Lung (tissue), 12 donors: ENCODE results near the gene TLE6. TPM values are rescaled to one million over a fixed set of nuclear protein-coding genes. Genes with fewer than 3 reads are reported as not detected.
"Not testable (repeated sequence)": the region's sequence is repeated elsewhere in the genome, so short reads cannot be mapped to it uniquely, and the experiment has no call there.

Experiments
- ATAC-seq: fragments of 200-7000 bp; cut with Tn5 transposase; one replicate; pipeline ENCODE4 v1.9.1; 2020; ENCODE audit warnings: moderate number of reproducible peaks; ENCODE audit not compliant: insufficient read depth, low FRiP score
- DNase-seq, 3 donors: peaks; one replicate each; pipeline ENCODE4 v3.0.0-alpha.2; 2013 to 2017
- H3K27ac ChIP-seq, 2 donors: one replicate each; pipeline ENCODE4 v1.5.1; 2013; ENCODE audit warnings: mild to moderate bottlenecking in 2 of 2, moderate library complexity in 2 of 2, control low read depth in 1 of 2, inconsistent platforms in 1 of 2, low read depth in 1 of 2, low read length in 1 of 2
- H3K27me3 ChIP-seq, 3 donors: one replicate each; pipeline ENCODE4 v1.5.1; 2013; ENCODE audit warnings: low read length in 2 of 3; ENCODE audit not compliant: control insufficient read depth in 3 of 3, insufficient read depth in 3 of 3
- H3K36me3 ChIP-seq, 4 donors: one replicate each; pipeline ENCODE4 v1.5.1; 2013; ENCODE audit warnings: low read length in 4 of 4, mild to moderate bottlenecking in 1 of 4, moderate library complexity in 1 of 4; ENCODE audit not compliant: control insufficient read depth in 4 of 4, insufficient read depth in 4 of 4
- H3K4me1 ChIP-seq, 5 donors: one replicate each; pipeline ENCODE4 v1.5.1; 2013; ENCODE audit warnings: low read length in 5 of 5, mild to moderate bottlenecking in 2 of 5, moderate library complexity in 1 of 5; ENCODE audit not compliant: control insufficient read depth in 5 of 5, insufficient read depth in 5 of 5
- H3K4me3 ChIP-seq: one replicate; pipeline ENCODE4 v1.5.1; 2013; ENCODE audit warnings: mild to moderate bottlenecking, control low read depth, moderate library complexity
- H3K9ac ChIP-seq, 2 donors: one replicate each; pipeline ENCODE4 v1.5.1; 2013; ENCODE audit warnings: low read length in 2 of 2, control low read depth in 1 of 2; ENCODE audit not compliant: insufficient read depth in 1 of 2
- H3K9me3 ChIP-seq, 4 donors: one replicate each; pipeline ENCODE4 v1.5.1; 2013; ENCODE audit warnings: low read length in 3 of 4, mild to moderate bottlenecking in 1 of 4, moderate library complexity in 1 of 4; ENCODE audit not compliant: control insufficient read depth in 4 of 4, insufficient read depth in 3 of 4
- whole genome bisulfite sequencing, 2 donors: extraction: QIAGEN DNeasy Blood & Tissue Kit; methylation state at CpG; one replicate each; pipeline ENCODE4 v1.1.7; 2013; 5-methylcytosine and 5-hydroxymethylcytosine counted together
- polyA plus RNA-seq, 2 donors: library from polyadenylated mRNA; stranded (reverse); fragments of 200-250 nt; gene quantifications; one replicate each; pipeline ENCODE4 v1.2.1, GENCODE V29; 2013
- total RNA-seq, 2 donors: library from RNA; depleted of rRNA in 1 of 2; stranded (reverse); fragments of >200 nt in 1 of 2; gene quantifications; one replicate each; pipeline ENCODE4 v1.2.1, GENCODE V29; 2014 to 2021
- TF ChIP-seq, protein P1 (sequence below): IDR thresholded peaks from 2 replicates; pipeline ENCODE4 v1.5.1; 2012; ENCODE audit warnings: mild to moderate bottlenecking; ENCODE audit errors: control extremely low read depth, extremely low read depth
- donor health status: control.
- donor health status: control.
- donor health status: Bipolar disorder and iron deficiency.
- donor health status: healthy.
- donor health status: DM: yes; HTN: yes; CAD: no.

TLE6 gene
- total and polyA plus RNA-seq, 4 donors = 6.1 to 8.8 (median 7.2) TPM

DNA sequence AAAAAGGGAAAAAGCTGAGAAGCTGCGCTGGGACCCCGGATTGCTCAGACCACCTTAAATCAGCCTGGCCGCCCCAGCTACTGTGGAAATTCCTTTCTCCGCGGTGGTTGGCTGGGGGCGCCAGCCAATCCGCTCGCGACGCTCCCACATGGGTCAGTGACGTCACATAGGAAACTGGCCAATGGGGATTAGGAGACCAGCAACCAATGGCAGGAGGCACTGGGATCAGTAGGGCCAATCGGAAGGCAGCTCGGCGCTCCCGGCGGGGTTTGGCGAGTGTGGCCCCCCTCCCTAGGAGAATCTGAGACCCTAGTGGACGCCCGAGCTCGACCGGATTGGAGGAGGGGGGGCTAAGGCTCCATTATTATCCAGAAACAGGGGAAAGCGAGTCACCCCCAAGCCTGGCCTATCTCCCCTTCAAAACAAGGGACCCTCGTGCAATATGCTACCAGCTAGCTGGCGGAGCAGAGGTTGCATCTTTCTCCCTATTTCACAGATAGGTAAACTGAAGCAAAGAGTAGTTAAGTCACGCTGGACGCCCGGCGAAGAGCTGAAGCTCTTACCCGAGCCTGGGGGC lies 58.3 kb downstream of the TLE6 start:
- H3K27ac ChIP-seq = peak overlapping the region; percentile 85 to 95
- H3K4me1 ChIP-seq = peaks cover 0 to 26% (median 11%) of the 10 kb centered on the region in 5 donors
- WGBS, 2 donors = 0 to 1% methylated on average over 29 of the region's 29 CpGs
- H3K27me3 ChIP-seq = no peaks in the 10 kb centered on the region
- peak overlapping the region in 1 of 2 donors; percentile 64 for H3K9ac ChIP-seq
- no peaks in the 10 kb centered on the region for H3K36me3 ChIP-seq
- DNase-seq (peak; percentile 100), ATAC-seq (peak; percentile 92)
- H3K9me3 ChIP-seq = no peaks in the 10 kb centered on the region
- H3K4me3 ChIP-seq = peak overlapping the region; percentile 32
- TF ChIP-seq, protein P1, sequence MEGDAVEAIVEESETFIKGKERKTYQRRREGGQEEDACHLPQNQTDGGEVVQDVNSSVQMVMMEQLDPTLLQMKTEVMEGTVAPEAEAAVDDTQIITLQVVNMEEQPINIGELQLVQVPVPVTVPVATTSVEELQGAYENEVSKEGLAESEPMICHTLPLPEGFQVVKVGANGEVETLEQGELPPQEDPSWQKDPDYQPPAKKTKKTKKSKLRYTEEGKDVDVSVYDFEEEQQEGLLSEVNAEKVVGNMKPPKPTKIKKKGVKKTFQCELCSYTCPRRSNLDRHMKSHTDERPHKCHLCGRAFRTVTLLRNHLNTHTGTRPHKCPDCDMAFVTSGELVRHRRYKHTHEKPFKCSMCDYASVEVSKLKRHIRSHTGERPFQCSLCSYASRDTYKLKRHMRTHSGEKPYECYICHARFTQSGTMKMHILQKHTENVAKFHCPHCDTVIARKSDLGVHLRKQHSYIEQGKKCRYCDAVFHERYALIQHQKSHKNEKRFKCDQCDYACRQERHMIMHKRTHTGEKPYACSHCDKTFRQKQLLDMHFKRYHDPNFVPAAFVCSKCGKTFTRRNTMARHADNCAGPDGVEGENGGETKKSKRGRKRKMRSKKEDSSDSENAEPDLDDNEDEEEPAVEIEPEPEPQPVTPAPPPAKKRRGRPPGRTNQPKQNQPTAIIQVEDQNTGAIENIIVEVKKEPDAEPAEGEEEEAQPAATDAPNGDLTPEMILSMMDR = peak; percentile 3

DNA sequence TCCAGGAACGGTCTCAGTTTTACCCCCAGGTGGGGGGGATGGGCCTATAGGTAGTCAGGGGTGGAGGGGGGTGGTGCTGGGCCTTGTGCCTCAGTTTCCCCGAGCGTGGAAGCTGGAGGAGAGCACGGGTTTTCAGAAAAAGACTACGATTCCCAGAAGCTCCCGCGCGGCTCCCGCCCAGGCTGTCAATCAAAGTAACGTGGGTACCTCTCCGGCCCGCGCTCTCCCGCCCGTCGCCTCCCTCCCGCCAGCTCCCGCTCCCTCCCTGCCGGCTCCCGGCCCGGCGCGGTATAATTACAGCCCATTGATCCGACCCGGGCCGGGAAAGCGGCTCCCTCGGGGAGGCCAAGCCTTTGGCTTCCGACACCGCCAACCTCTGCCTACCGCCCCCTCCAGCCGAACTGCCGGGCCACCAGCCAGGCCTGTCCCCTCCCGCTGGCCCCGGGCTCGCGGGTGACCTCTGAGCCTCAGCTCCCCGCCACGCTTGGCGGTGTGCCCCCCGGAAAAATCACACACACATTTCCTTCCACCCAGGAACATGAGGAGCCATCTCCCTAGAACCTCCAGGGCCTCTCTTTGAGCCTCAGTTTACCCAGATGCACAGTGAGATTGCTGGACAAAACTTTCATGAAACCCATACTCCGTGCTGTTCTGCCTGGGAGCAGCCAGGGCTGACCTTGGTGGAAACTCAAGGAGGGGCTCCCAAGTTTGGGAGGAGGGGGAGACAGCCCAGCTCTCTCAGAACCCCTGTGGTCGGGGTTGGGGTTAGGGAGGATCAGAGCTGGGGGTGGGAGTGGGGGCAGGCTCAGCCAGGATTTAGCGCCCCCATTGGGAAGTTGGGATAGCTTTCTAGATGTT lies 59.0 kb downstream of the TLE6 start:
- H3K27ac ChIP-seq = peak overlapping the region; percentile 85 to 95
- peak; percentile 98 to 99 (median 98) for DNase-seq
- H3K9ac ChIP-seq = peak overlapping the region in 1 of 2 donors; percentile 55
- no peaks in the 10 kb centered on the region for H3K27me3 ChIP-seq
- TF ChIP-seq, protein P1 = no peak
- ATAC-seq = peak; percentile 80
- H3K9me3 ChIP-seq = no peaks in the 10 kb centered on the region
- H3K4me1 ChIP-seq = peaks cover 0 to 28% (median 11%) of the 10 kb centered on the region in 5 donors
- H3K36me3 ChIP-seq = no peaks in the 10 kb centered on the region
- WGBS, 2 donors = 1% methylated on average over 44 of the region's 44 CpGs
- H3K4me3 ChIP-seq = peak overlapping the region; percentile 37

DNA sequence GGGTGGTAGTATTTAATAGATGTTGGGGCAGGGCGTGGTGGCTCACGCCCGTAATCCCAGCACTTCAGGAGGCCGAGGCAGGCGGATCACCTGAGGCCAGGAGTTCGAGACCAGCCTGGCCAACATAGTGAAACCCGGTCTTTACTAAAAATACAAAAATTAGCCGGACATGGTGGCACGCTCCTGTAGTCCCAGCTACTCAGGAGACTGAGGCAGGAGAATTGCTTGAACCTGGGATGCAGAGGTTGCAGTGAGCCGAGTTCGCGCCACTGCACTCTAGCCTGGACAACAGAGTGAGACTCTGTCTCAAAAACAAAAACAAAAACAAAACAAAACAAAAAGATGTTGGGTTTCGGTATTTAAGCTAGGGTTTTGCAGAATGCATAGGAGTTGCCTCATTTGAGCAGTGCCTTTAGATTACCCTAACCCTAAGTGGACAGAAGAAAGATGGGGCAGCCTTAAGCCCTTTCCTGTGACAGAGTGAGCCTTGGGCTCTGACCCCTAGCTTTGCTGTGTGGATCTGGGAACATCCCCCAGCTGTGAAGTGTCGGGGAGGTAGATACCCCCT lies 59.7 kb downstream of the TLE6 start:
- WGBS, 2 donors = 67 to 75% methylated on average over 14 of the region's 14 CpGs
- ATAC-seq, DNase-seq, H3K9me3 ChIP-seq, H3K9ac ChIP-seq, H3K27me3 ChIP-seq, H3K4me3 ChIP-seq, H3K36me3 ChIP-seq: not testable (repeated sequence)
- Histone ChIP-seq H3K27ac (peak overlapping the region; percentile 85 to 95), H3K4me1 (peaks cover 0 to 33% (median 11%) of the 10 kb centered on the region in 5 donors)

DNA sequence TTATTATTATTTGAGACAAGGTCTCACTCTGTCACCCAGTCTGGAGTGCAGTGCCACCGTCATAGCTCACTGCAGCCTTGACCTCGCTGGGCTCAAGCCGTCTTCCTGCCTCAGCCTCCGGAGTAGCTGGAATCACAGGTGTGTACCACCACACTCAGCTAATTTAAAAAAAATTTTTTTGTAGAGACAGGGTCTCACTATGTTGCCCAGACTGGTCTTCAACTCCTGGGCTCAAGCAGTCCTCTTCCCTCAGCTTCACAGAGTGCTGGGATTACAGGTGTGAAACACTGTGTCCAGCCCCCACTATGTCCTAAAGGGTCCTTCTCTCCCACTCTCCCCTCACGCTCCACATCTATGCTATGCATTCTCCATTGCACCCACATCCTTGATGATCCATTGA lies 60.9 kb downstream of the TLE6 start:
- WGBS, 2 donors = 76 to 86% methylated on average over 5 of the region's 5 CpGs
- no peaks in the 10 kb centered on the region for H3K27me3 ChIP-seq
- no peak overlapping the region for H3K4me3 ChIP-seq
- no peak overlapping the region for H3K9ac ChIP-seq
- H3K9me3 ChIP-seq = no peaks in the 10 kb centered on the region
- H3K36me3 ChIP-seq = no peaks in the 10 kb centered on the region
- no peak for DNase-seq
- peaks cover 0 to 42% (median 14%) of the 10 kb centered on the region in 5 donors for H3K4me1 ChIP-seq
- no peak overlapping the region for H3K27ac ChIP-seq
- ATAC-seq = no peak
- TF ChIP-seq, protein P1 = no peak
